NT2/D1 (cell line): ENCODE results near the gene FBRSL1.

ENCODE experiments used
- DNase-seq: peaks from one replicate; pipeline ENCODE4 v3.0.0-alpha.2; 2011; ENCODE audit warnings: low read depth, low spot score
- H3K27me3 ChIP-seq: 2 replicates; pipeline ENCODE4 v1.6.0; 2011; ENCODE audit warnings: mild to moderate bottlenecking; ENCODE audit not compliant: insufficient read length, insufficient read depth
- H3K36me3 ChIP-seq: 2 replicates; pipeline ENCODE4 v1.6.1; 2011; ENCODE audit warnings: mild to moderate bottlenecking, low read length, mixed read lengths; ENCODE audit not compliant: insufficient read depth, insufficient read length
- H3K4me1 ChIP-seq: 2 replicates; pipeline ENCODE4 v1.5.1; 2011; ENCODE audit not compliant: insufficient read depth, insufficient read length
- H3K4me3 ChIP-seq: 2 replicates; pipeline ENCODE4 v1.5.1; 2011; ENCODE audit warnings: low read depth; ENCODE audit not compliant: insufficient read length
- H3K9ac ChIP-seq: 2 replicates; pipeline ENCODE4 v1.6.0; 2011; ENCODE audit warnings: low read depth; ENCODE audit not compliant: insufficient read length
- H3K9me3 ChIP-seq: 2 replicates; pipeline ENCODE4 v1.5.1; 2011; ENCODE audit warnings: mild to moderate bottlenecking, low read length; ENCODE audit not compliant: insufficient read depth
- SUZ12 ChIP-seq: IDR thresholded peaks from 2 replicates; pipeline ENCODE4 v1.6.1; 2011; ENCODE audit not compliant: insufficient read length, insufficient read depth; ENCODE audit errors: extremely low read depth
- YY1 ChIP-seq: IDR thresholded peaks from 2 replicates; pipeline ENCODE4 v1.6.1; 2011; ENCODE audit not compliant: insufficient read length, insufficient read depth
- ZNF274 ChIP-seq: IDR thresholded peaks from 2 replicates; pipeline ENCODE4 v1.6.1; 2011; ENCODE audit warnings: mild to moderate bottlenecking, low read depth, low read length

The FBRSL1 gene

GRCh38 chr12:132536102-132536876, 46.3 kb downstream of the FBRSL1 start:
- no peak for DNase-seq
- Histone ChIP-seq H3K27me3 (peaks cover 65% of the 10 kb centered on the region), H3K4me1 (no peaks in the 10 kb centered on the region), H3K4me3 (no peak overlapping the region), H3K9ac (no peak overlapping the region), H3K36me3 (no peaks in the 10 kb centered on the region), H3K9me3 (peaks cover 68% of the 10 kb centered on the region)
- no peak for TF ChIP-seq YY1
- TF ChIP-seq SUZ12 = no peak
- TF ChIP-seq ZNF274 = no peak

- H3K4me1 ChIP-seq = no peaks in the 10 kb centered on the region
- no peak overlapping the region for H3K4me3 ChIP-seq
- H3K9ac ChIP-seq = no peak overlapping the region
- peaks cover 68% of the 10 kb centered on the region for H3K27me3 ChIP-seq
- TF ChIP-seq YY1 = no peak
- no peak for DNase-seq
- H3K36me3 ChIP-seq = no peaks in the 10 kb centered on the region
- H3K9me3 ChIP-seq = peaks cover 60% of the 10 kb centered on the region
Observed at GRCh38 chr12:132537049-132537448, 47.1 kb downstream of the FBRSL1 start.

DNA sequence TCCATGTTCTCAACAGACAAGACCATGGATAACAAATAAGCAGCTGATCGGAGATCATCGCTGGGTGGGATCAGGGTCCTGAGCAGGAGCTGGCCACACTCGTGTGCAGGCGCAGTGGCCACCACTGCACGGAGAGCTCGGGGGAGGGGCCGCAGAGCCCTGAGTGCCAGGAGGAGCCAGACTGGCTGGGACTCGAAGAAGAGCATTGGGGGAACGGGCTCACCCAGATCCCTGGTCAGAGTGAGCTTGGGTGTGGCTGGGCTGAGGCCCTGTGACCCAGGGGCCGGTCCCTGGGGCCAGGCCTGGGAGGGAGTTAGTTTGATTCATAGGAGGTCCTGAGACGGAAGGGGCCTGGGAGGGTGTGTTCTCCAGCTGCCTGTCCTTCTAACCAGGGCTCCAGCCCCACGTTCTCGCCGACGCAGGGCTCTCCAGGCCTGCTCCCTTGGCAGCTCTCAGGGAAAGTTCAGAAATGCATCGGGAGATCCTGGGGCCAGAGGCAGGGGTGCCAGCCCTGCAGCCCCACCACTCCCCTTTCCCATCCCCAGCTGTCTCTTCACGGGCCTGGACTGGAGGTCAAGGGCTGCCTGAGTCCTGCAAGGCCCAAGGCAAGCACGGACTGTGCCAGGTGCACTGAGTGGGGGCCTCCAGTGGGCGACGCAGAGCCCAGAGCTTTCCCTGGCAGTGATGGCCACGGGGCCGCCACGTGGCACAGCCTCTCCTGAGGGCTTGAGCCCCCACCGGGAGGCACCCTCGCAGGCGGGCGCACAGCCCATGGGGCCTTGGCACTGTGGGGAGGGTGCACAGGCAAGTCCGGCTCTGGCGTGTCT, 48.1 kb downstream of the FBRSL1 start:
- no peak for DNase-seq
- Histone ChIP-seq H3K9me3 (peaks cover 50% of the 10 kb centered on the region), H3K4me1 (no peaks in the 10 kb centered on the region), H3K36me3 (no peaks in the 10 kb centered on the region), H3K4me3 (no peak overlapping the region), H3K27me3 (peaks cover 78% of the 10 kb centered on the region), H3K9ac (no peak overlapping the region)
- TF ChIP-seq SUZ12 = no peak
- TF ChIP-seq YY1 = no peak
- TF ChIP-seq ZNF274 = no peak

DNA sequence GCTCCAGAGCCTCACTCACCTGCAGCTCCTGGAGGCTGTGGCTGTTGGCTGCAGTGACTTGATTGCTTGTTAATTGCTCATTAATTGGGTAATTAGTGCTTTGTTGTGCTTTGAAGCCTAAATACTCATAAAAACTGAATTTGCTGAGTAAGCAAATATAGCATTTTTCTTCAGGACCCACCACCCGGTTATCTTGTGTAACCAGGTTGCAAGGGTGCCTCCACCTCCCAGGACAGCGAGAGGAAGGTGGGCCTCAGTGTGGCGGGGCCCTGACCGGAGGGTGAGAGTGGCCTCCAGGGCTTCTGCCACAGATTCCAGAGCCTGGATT, 48.7 kb downstream of the FBRSL1 start:
- Histone ChIP-seq H3K4me1 (no peaks in the 10 kb centered on the region), H3K36me3 (no peaks in the 10 kb centered on the region), H3K4me3 (no peak overlapping the region), H3K9ac (no peak overlapping the region), H3K27me3 (peaks cover 84% of the 10 kb centered on the region), H3K9me3 (peaks cover 45% of the 10 kb centered on the region)
- TF ChIP-seq YY1 = no peak
- TF ChIP-seq ZNF274 = no peak
- no peak for TF ChIP-seq SUZ12
- DNase-seq = no peak

GRCh38 chr12:132539016-132539773, 49.2 kb downstream of the FBRSL1 start:
- Histone ChIP-seq H3K36me3 (no peaks in the 10 kb centered on the region), H3K9ac (no peak overlapping the region), H3K27me3 (peaks cover 86% of the 10 kb centered on the region), H3K9me3 (peaks cover 39% of the 10 kb centered on the region), H3K4me1 (no peaks in the 10 kb centered on the region), H3K4me3 (no peak overlapping the region)
- no peak for DNase-seq
- TF ChIP-seq SUZ12 (no peak), YY1 (no peak), ZNF274 (no peak)

DNA sequence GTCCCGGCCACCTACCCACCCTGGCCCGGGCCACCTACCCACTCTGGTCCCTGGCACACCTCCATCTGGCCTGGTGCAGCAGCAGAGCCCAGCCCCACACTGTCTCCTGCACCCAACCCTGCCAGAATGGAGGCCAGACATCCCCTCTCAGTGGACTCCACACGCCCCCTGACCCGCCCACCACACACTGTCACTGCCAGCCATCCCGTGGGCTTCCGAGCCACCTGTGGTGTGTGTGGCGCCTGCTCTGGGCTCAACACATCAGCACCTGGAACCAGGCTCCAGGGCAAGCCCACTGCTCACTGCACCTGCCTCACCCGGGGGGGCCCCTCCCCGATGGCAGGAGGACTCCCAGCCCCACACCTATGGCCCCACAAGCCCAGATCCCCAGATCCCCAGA, 50.5 kb downstream of the FBRSL1 start:
- Histone ChIP-seq H3K9me3 (peaks cover 27% of the 10 kb centered on the region), H3K4me3 (no peak overlapping the region), H3K9ac (no peak overlapping the region), H3K36me3 (no peaks in the 10 kb centered on the region), H3K4me1 (no peaks in the 10 kb centered on the region), H3K27me3 (peaks cover 91% of the 10 kb centered on the region)
- no peak for TF ChIP-seq ZNF274
- TF ChIP-seq YY1 = no peak
- TF ChIP-seq SUZ12 = no peak
- no peak for DNase-seq

DNA sequence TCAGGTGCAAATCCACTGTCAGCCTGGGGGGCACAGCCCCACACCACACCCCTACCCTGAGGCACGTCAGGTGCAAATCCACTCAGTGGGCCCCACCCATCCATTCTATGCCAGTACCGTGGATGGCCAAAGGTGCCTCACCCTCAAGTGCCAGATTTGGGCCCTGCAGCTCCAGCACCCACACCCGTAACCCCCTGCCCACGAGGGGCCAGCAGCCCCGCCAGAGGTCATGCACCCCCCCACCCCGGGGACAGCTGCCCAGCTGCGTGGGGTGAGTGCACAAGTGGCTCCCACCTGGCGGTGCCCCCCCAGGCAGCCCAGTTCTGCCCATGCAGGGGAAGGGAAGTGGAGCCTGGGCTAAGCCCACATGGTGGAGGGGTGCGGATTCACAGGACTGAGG, 51.2 kb downstream of the FBRSL1 start:
- H3K27me3 ChIP-seq = peaks cover 91% of the 10 kb centered on the region
- no peak overlapping the region for H3K4me3 ChIP-seq
- H3K4me1 ChIP-seq = peaks cover 7% of the 10 kb centered on the region
- H3K36me3 ChIP-seq = no peaks in the 10 kb centered on the region
- TF ChIP-seq YY1 (no peak), ZNF274 (no peak), SUZ12 (no peak)
- DNase-seq = no peak
- H3K9me3 ChIP-seq = peaks cover 19% of the 10 kb centered on the region
- no peak overlapping the region for H3K9ac ChIP-seq
